PC-9 (cell line): Measurements from ENCODE around the gene SCARB1. TPM values are rescaled to one million over a fixed set of nuclear protein-coding genes. Genes with fewer than 3 reads are reported as not detected.

Source experiments
- BruUV-seq: library from RNA; stranded (reverse); fragments of 400-500 nt; replicated peaks from 2 replicates; lab custom pipeline; 2021; lab: Mats Ljungman, UMichigan
- CTCF ChIA-PET: fragments of 300-600 bp; sonication (Branson Sonifier 250); formaldehyde crosslinking; loops from one replicate; lab custom pipeline; 2022; ENCODE audit warnings: antibody characterized with exemption; lab: Charles Lee
- POLR2A ChIA-PET: fragments of 300-600 bp; sonication (Branson Sonifier 250); formaldehyde crosslinking; loops from one replicate; lab custom pipeline; 2022; ENCODE audit warnings: antibody characterized with exemption; ENCODE audit not compliant: unreplicated experiment; lab: Charles Lee
- DNase-seq, 2 experiments: peaks; one replicate each; pipeline versions ENCODE4 v3.0.0 to v3.0.0-alpha.2; 2015 to 2022; ENCODE audit warnings: mixed read lengths in 1 of 2
- H2AFZ ChIP-seq: fragments of 200-600 bp; sonication (generic); 2 replicates; pipeline ENCODE4 v1.8.1; 2017; ENCODE audit warnings: antibody characterized with exemption
- H3F3A ChIP-seq: fragments of 200-600 bp; sonication (generic); 2 replicates; pipeline ENCODE4 v1.8.1; 2017; ENCODE audit warnings: antibody characterized with exemption, mild to moderate bottlenecking, low read depth; ENCODE audit not compliant: insufficient read depth
- H3K27ac ChIP-seq: fragments of 200-600 bp; sonication (generic); 2 replicates; pipeline ENCODE4 v1.6.1; 2016; ENCODE audit warnings: mixed run types
- H3K27me3 ChIP-seq: fragments of 200-600 bp; sonication (generic); 2 replicates; pipeline ENCODE4 v1.6.1; 2016; ENCODE audit warnings: low read depth, mixed run types; ENCODE audit not compliant: insufficient read depth
- H3K36me3 ChIP-seq: fragments of 200-600 bp; sonication (generic); 2 replicates; pipeline ENCODE4 v1.6.1; 2016; ENCODE audit warnings: low read depth, mixed run types
- H3K4me1 ChIP-seq: fragments of 200-600 bp; sonication (generic); replicated peaks from 2 replicates; pipeline ENCODE4 v1.6.1; 2016; ENCODE audit warnings: mixed run types; ENCODE audit not compliant: insufficient read depth
- H3K4me2 ChIP-seq: fragments of 200-600 bp; sonication (generic); 2 replicates; pipeline ENCODE4 v1.6.1; 2017; ENCODE audit warnings: mixed run types
- H3K4me3 ChIP-seq: fragments of 200-600 bp; sonication (generic); 2 replicates; pipeline ENCODE4 v1.6.1; 2016; ENCODE audit warnings: mixed run types
- H3K79me2 ChIP-seq: fragments of 200-600 bp; sonication (generic); 2 replicates; pipeline ENCODE4 v1.6.1; 2017; ENCODE audit warnings: low read depth, mixed run types
- H3K9me2 ChIP-seq: fragments of 200-600 bp; sonication (generic); 2 replicates; pipeline ENCODE4 v1.8.1; 2017; ENCODE audit warnings: mild to moderate bottlenecking; ENCODE audit not compliant: insufficient read depth
- H3K9me3 ChIP-seq: fragments of 200-600 bp; sonication (generic); 2 replicates; pipeline ENCODE4 v1.8.1; 2016; ENCODE audit warnings: low read depth; ENCODE audit not compliant: insufficient read depth
- H4K20me1 ChIP-seq: fragments of 200-600 bp; sonication (generic); 2 replicates; pipeline ENCODE4 v1.8.1; 2017; ENCODE audit not compliant: insufficient read depth
- EZH2 ChIP-seq: fragments of 200-600 bp; sonication (generic); IDR thresholded peaks from 2 replicates; pipeline ENCODE4 v1.8.0; 2017; ENCODE audit warnings: antibody characterized with exemption, low read depth
- intact Hi-C: fragments of 100-400 bp; cut with micrococcal nuclease; formaldehyde crosslinking; loops from one replicate; pipeline ENCODE4 v1.10.0; 2022; ENCODE audit not compliant: unreplicated experiment
- total RNA-seq: library from RNA; stranded (reverse); gene quantifications from 2 replicates; pipeline ENCODE4 v1.2.3, GENCODE V29; 2021
- TF ChIP-seq, protein P1 (sequence below): fragments of 200-600 bp; sonication (generic); conservative IDR thresholded peaks from 2 replicates; pipeline ENCODE4 v1.6.1; 2017; ENCODE audit warnings: mixed run types, antibody characterized with exemption, mild to moderate bottlenecking, moderate library complexity

Gene SCARB1
- total RNA-seq, 1 experiment from 2014 or later = 49.6 TPM

DNA sequence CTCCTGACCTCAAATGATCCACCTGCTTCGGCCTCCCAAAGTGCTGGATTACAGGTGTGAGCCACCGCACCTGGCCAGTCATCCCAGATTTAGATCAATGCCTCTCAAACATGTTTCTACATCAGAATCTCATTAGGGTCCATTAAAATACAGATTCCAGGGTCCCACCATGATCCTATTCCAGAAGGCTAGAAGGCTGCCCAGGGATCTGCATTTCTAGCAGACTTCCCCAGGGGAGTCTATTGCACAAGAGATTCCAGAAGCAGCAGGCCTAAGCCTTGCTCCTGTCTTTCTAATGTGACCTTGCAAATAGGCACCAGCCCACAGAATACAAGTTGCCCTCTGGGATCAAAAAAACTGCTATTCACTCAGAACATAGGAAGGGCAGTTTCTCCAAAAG lies 81.5 kb downstream of the SCARB1 start:
- Histone ChIP-seq H4K20me1 (no peaks in the 10 kb centered on the region), H3K27me3 (no peaks in the 10 kb centered on the region), H3K79me2 (no peaks in the 10 kb centered on the region), H3K4me1 (no peaks in the 10 kb centered on the region), H3K4me3 (no peak overlapping the region), H3K36me3 (no peaks in the 10 kb centered on the region), H3F3A (no peaks in the 10 kb centered on the region), H3K4me2 (no peak overlapping the region), H3K27ac (no peak overlapping the region), H3K9me3 (no peaks in the 10 kb centered on the region), H3K9me2 (no peaks in the 10 kb centered on the region), H2AFZ (no peak overlapping the region)
- no TSS peak for BruUV-seq
- DNase-seq = no peak
- ChIA-PET CTCF (no interaction called here), POLR2A (no interaction called here)
- TF ChIP-seq, protein P1, sequence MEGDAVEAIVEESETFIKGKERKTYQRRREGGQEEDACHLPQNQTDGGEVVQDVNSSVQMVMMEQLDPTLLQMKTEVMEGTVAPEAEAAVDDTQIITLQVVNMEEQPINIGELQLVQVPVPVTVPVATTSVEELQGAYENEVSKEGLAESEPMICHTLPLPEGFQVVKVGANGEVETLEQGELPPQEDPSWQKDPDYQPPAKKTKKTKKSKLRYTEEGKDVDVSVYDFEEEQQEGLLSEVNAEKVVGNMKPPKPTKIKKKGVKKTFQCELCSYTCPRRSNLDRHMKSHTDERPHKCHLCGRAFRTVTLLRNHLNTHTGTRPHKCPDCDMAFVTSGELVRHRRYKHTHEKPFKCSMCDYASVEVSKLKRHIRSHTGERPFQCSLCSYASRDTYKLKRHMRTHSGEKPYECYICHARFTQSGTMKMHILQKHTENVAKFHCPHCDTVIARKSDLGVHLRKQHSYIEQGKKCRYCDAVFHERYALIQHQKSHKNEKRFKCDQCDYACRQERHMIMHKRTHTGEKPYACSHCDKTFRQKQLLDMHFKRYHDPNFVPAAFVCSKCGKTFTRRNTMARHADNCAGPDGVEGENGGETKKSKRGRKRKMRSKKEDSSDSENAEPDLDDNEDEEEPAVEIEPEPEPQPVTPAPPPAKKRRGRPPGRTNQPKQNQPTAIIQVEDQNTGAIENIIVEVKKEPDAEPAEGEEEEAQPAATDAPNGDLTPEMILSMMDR = no peak
- no peak for TF ChIP-seq EZH2
- intact Hi-C loops = no loop called here

DNA sequence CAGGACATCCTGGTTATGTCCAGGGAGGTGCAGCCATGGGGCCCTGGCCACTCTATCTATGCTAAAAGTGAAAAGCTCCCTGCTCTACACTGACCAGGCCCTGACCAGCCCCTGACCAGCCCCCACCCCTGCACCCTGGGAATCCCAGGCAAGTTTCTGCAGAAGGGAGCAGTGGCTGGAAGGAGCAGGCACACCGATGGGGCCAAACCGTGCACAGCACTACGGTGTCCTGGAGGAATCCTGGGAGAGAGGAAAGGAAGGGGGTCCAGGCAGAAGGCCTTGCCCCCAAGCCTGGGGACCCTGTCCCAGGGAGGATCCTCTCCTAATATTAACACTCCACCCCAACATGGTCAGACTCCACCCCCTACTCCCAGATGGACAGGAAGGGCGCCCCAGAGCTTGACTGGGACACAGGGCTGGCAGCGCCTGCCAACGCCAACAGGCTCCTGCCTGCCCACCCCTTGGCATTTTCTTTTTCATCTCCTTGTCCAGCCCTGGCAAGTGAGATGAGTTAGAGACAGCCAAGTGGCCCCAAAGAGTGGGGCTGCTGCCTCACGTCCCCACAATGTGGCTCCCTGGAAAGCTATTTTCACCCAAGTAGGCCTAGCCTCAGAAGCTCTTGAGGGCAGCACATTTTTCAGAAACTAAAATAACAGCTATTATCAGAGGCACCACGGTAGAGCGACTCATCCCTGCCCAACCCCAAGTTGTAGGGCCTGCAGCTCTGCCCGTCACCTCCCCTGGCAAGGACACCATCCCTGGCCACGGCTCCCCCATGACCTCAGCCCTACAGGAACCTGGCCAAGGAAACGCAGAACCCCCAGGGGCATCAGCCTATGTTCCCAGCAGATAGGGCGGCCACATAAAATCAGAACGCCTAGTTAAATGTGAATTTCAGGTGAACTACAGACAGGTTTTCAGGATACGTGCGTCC lies 82.6 kb downstream of the SCARB1 start:
- Histone ChIP-seq H3K4me1 (no peaks in the 10 kb centered on the region; the same call in 1 of the 2 replicates), H3K36me3 (no peaks in the 10 kb centered on the region), H3K27ac (no peak overlapping the region), H3K9me2 (no peaks in the 10 kb centered on the region), H3K27me3 (no peaks in the 10 kb centered on the region), H3K4me2 (no peak overlapping the region), H3F3A (no peaks in the 10 kb centered on the region; the same call in 1 of the 2 replicates), H3K4me3 (no peak overlapping the region), H4K20me1 (no peaks in the 10 kb centered on the region), H3K79me2 (no peaks in the 10 kb centered on the region), H2AFZ (no peak overlapping the region), H3K9me3 (no peaks in the 10 kb centered on the region)
- no TSS peak for BruUV-seq
- no peak for TF ChIP-seq EZH2
- TF ChIP-seq, protein P1 = no peak
- POLR2A ChIA-PET = no interaction called here
- CTCF ChIA-PET = interaction anchor here (0.6 kb wide), 1 partner anchor 980 kb away, joined by 6 read pairs; no protein-coding TSS in a partner anchor
- no peak for DNase-seq
- intact Hi-C loops = no loop called here

DNA sequence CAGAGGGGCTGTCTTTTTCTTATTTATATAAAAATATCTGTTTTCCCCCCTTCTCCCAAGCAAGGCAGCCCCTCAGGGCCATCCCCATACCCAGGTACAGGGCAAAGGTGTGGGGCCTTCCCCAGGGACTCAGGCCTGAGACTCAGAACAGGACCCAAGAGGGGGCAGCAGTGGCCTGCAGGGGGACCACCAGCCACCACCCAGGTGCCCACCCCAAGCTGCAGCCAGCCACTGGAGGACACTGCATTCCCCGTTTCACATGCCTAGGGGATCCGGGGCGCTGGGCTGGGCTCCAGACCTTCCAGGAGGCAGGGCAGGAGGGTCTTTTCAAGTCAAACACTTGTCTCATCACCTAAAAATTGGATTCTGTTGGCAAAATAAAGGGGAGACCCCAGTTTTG lies 83.3 kb downstream of the SCARB1 start:
- H3F3A ChIP-seq = no peaks in the 10 kb centered on the region; the same call in 1 of the 2 replicates
- H4K20me1 ChIP-seq = no peaks in the 10 kb centered on the region
- DNase-seq = no peak
- intact Hi-C loops = no loop called here
- no peak overlapping the region for H3K4me3 ChIP-seq
- H3K27ac ChIP-seq = no peak overlapping the region
- H2AFZ ChIP-seq = no peak overlapping the region
- no TSS peak for BruUV-seq
- TF ChIP-seq, protein P1 = no peak
- no peak for TF ChIP-seq EZH2
- H3K9me3 ChIP-seq = no peaks in the 10 kb centered on the region
- no peaks in the 10 kb centered on the region for H3K27me3 ChIP-seq
- H3K79me2 ChIP-seq = no peaks in the 10 kb centered on the region
- ChIA-PET CTCF (no interaction called here), POLR2A (no interaction called here)
- no peaks in the 10 kb centered on the region; the same call in 1 of the 2 replicates for H3K4me1 ChIP-seq
- H3K4me2 ChIP-seq = no peak overlapping the region
- no peaks in the 10 kb centered on the region for H3K36me3 ChIP-seq
- H3K9me2 ChIP-seq = no peaks in the 10 kb centered on the region
